Measurements from ENCODE around the gene SNAP23.

The SNAP23 gene

DNA sequence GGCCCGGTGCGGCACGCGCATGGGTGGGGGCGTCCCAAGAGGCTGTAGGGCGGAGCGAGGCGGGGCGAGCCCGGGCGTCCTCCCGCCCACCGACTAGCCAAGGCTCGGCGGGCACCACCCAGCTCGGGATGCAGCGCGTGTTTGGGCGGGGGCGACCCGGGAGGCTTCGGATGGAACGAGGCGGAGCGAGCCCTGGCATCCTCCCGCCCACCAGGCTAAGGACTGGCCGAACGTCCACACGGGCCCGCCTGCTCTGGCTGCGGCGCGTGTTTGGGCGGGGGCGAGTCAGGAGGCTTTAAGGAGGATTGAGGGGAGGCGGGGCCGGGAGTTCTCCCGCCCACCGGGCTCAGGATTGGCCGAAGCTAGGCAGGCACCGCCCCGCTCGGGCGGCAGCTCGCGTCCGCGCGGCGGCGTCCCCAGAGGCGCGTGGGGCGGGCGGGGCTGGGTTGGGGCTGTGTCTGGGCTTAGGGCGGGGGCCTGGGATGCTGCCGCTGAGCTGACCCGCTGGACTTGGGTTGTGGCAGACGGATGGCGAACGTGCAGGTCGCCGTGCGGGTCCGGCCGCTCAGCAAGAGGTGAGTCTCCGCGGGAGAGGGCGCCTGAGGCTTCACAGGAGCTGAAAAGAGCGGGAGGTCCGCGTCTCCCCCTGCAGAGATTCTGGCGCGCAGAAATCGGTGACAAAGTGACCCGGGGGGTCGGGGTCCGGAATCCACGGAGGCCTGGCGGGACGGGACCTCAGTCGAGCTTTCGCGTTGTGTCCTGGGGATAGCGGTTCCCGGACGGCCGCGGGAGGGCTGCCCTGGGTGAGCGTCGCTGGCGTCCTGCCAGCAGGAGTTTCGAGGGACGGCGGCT is 80.0 kb downstream of the SNAP23 start, which contains the start of gene STARD9:
Gene STARD9, plus strand, starts transcription at position 419 of the 852 bp plus-strand sequence. Its CDS starts 110 bp downstream, at position 529.
- DNase-seq: peak; percentile 99

DNA sequence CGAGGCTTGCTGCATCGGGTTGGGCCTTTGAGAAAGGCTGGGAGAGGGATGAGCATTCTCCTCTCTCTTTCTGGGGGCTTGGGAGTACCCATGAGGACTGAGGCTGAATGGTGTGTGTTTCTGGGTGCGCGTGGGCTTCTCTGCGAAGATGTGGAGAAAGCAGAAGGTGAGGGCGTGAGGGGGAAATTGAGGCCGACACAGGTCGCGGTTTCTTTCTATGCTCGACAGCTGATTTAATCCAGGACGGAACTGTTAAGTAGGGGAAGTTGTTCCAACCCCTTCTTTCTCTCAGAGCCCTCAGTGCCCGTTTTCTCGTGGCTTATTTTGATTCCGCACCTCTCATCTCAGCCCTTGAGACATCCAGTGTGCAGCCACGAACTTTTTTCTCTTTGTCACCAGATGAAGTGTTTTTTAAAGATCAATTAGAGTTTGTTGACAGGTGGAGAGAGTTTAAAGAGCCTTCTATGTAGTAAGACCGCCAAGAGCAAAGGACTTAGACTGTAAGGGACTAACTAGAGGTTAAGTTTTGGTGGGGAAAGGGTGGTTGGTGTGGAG is 80.7 kb downstream of the SNAP23 start:
- DNase-seq: peak; percentile 4

DNA sequence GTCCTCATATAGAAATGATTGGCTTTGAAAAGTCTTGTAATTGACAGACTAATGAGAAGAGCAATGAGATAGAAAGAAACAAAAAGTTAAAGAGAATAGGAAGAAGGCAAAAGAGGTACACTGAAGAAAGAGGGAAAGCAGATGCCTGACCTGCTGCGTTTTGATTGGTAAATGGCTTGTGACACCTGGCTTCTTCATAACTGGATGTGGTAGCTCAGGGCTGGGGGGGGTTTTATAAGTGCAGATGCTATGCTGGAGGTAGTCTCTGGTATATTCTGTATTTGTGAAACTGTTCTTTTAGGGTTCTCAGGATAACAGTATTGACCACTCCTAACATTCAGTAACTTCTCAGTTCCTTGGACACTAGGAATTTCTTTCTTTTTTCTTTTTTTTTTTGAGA is 81.3 kb downstream of the SNAP23 start:
- DNase-seq: no peak

DNA sequence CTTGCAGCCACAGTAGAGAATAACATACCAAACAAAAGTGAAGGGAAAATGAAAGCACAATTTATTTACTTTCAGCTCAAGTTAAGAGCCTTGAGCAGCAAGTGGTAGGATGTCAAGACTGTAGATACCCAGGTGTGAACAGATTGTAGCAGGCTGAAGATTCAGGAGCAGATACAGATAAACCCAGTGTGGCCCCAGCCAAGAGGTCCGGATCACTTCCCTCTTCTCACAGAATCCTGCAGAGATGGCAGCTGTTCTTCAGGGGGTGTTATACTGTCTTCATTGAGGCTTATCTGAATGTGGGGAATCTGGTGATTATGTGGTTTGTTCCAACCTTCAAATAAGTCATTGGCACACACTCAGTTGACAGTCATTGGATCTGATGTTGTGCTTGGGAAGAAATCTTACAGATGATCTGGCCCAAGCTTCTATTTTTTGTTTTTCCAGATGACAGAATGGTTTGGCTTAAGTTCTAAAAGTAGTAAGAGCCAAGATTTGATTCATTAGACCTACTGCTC is 82.1 kb downstream of the SNAP23 start:
- peak; percentile 26 for DNase-seq

DNA sequence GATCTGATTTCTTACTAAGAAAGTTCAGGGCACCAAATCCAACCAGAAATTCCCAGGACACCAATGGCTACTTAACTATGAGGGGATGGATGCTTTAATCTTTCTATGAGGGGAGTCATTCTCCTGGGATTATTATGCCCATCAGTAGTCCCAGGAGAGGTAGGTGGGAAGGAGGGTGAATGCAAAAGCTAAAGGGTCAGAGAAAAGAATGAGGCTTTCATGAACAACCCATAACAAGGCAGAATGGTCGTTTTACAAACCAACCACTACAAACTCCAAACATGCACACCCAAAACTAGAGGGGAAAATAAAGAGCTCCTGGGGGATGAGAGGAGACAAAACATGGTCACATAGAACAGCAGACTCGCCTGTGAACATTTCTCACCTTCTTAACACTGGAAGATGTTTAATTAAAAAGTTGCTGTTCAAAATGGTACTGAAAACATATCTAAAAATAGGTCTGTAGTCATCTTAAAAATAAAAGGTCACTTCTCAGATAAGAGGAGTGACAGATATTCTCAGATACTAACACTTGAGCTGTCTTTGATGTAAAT is 83.6 kb downstream of the SNAP23 start:
- DNase-seq: no peak

DNA sequence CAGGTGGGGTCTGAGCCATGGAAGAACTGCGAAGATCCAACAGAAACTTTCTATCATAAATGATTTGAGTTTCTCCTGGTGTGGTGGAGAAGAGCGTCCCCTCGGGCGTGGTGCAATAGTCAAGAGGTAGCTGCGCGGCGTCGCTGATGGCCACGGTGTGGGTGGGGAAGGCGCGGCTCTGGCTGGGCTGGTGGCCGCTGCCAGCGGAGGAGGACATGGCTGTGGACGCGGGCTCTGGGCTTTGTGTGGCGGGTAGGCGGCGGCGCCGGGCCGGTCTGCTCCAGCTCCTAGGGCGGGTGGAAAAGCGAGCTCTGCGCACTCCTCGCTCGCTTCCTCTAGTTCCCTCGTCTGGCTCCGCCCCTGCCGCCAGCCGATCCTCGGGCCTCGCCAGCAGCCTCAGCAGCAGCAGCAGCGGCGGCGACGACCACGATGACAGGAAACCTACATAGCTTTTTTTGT is 85.9 kb downstream of the SNAP23 start:
- DNase-seq: peak; percentile 84
